ENCODE measurements around the gene CANT1. TPM values are rescaled to one million over a fixed set of nuclear protein-coding genes. Genes with fewer than 3 reads are reported as not detected.

Gene CANT1
- total and polyA plus RNA-seq, 2 of the 13 experiments (the other 11 are each of a cell fraction or from before 2014, with no cell fraction given), result 34.1 to 42.1 TPM

- TF ChIP-seq ZFYVE20 (CRISPR knock-in tag; IDR thresholded peaks at IDR 0.05; ENCODE audit: borderline replicate concordance, low read depth) (no peak), POLR2AphosphoS5 (IDR thresholded peaks at IDR 0.05; ENCODE audit: low read depth, low read length) (no peak), RELA (CRISPR knock-in tag; IDR thresholded peaks at IDR 0.05) (no peak), FOXK2 (IDR thresholded peaks at IDR 0.05) (no peak), NFKB2 (CRISPR knock-in tag; IDR thresholded peaks at IDR 0.05; ENCODE audit: borderline replicate concordance) (peak; percentile 50; the same call in 1 of the 2 replicates), LCORL (IDR thresholded peaks at IDR 0.05) (no peak), LCORL (CRISPR knock-in tag; IDR thresholded peaks at IDR 0.05) (0 out of 2 replicates have a peak, but pooled peaks have one; percentile 25), ZBTB14 (CRISPR knock-in tag; IDR thresholded peaks at IDR 0.05) (no peak), ZNF318 (CRISPR knock-in tag; IDR thresholded peaks at IDR 0.05) (no peak), MAX (IDR thresholded peaks at IDR 0.05) (peak; percentile 52; the same call in 1 of the 2 replicates), HMGA1 (CRISPR knock-in tag; conservative IDR thresholded peaks at IDR 0.05) (no peak), ZFP37 (CRISPR knock-in tag; IDR thresholded peaks at IDR 0.05; ENCODE audit: borderline replicate concordance) (no peak), ZNF891 (CRISPR knock-in tag; IDR thresholded peaks at IDR 0.05) (0 out of 2 replicates have a peak, but pooled peaks have one; percentile 13), STAG1 (CRISPR knock-in tag; IDR thresholded peaks at IDR 0.05) (peak; percentile 87), HNF1A (IDR thresholded peaks at IDR 0.05; ENCODE audit: low read depth) (no peak), HNF1A (CRISPR knock-in tag; IDR thresholded peaks at IDR 0.05; ENCODE audit: borderline replicate concordance) (no peak), SMAD1 (CRISPR knock-in tag; IDR thresholded peaks at IDR 0.05; ENCODE audit: borderline replicate concordance, low read depth) (no peak), RAD21 (CRISPR knock-in tag; IDR thresholded peaks at IDR 0.05) (peak; percentile 92)
These were observed 36.3 kb upstream of the CANT1 start (continued) for GRCh38 chr17:79045842-79046196.
